ENCODE measurements around the gene VAV1.

VAV1 gene, protein sequence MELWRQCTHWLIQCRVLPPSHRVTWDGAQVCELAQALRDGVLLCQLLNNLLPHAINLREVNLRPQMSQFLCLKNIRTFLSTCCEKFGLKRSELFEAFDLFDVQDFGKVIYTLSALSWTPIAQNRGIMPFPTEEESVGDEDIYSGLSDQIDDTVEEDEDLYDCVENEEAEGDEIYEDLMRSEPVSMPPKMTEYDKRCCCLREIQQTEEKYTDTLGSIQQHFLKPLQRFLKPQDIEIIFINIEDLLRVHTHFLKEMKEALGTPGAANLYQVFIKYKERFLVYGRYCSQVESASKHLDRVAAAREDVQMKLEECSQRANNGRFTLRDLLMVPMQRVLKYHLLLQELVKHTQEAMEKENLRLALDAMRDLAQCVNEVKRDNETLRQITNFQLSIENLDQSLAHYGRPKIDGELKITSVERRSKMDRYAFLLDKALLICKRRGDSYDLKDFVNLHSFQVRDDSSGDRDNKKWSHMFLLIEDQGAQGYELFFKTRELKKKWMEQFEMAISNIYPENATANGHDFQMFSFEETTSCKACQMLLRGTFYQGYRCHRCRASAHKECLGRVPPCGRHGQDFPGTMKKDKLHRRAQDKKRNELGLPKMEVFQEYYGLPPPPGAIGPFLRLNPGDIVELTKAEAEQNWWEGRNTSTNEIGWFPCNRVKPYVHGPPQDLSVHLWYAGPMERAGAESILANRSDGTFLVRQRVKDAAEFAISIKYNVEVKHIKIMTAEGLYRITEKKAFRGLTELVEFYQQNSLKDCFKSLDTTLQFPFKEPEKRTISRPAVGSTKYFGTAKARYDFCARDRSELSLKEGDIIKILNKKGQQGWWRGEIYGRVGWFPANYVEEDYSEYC

DNA sequence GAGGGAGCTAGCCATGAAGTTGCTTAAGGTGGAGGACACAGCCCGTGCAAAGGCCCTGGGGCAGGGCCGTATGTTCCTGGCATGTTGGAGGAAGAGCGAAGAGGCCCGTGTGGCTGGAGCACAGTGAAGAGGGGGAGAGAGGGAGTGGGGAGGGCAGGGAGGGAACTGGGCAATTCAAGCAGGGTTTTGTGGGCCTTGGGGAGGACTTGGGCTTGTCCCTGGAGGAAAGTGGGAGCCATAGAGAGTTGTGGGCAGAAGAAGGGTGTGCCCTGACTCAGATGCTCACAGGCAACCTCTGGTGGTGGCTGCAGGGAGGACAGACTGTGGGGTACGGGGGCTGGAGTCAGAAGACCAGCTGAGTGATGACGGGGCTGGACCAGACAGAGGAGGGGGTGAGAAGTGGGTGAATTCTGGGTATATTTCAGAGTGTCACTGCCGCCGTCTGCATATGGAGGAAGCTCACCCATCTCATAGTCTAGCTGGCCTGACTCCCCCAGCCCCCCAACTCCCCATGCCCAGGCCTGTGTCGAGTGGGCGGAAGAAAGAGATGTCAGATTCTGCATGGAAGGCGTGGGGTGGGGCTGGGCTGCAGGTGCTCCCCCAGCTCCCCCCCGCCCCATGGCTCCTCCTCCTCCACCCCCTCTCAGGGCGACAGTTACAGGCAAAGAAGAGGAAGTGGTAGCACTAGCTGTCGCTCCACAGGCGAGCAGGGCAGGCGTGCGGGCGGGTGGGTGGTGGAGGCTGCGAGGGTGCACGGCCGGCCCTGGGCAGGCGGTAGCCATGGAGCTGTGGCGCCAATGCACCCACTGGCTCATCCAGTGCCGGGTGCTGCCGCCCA, at the start of gene VAV1:
VAV1 (plus strand) TSS at position 681 of the 838 bp plus-strand sequence; CDS start at position 781, 100 bp downstream.
- no peak for DNase-seq (ENCODE audit: low read depth)
- TF ChIP-seq, protein P1, sequence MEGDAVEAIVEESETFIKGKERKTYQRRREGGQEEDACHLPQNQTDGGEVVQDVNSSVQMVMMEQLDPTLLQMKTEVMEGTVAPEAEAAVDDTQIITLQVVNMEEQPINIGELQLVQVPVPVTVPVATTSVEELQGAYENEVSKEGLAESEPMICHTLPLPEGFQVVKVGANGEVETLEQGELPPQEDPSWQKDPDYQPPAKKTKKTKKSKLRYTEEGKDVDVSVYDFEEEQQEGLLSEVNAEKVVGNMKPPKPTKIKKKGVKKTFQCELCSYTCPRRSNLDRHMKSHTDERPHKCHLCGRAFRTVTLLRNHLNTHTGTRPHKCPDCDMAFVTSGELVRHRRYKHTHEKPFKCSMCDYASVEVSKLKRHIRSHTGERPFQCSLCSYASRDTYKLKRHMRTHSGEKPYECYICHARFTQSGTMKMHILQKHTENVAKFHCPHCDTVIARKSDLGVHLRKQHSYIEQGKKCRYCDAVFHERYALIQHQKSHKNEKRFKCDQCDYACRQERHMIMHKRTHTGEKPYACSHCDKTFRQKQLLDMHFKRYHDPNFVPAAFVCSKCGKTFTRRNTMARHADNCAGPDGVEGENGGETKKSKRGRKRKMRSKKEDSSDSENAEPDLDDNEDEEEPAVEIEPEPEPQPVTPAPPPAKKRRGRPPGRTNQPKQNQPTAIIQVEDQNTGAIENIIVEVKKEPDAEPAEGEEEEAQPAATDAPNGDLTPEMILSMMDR (IDR thresholded peaks at IDR 0.05; ENCODE audit: control insufficient read depth, insufficient read depth, low read depth, low read length, missing control alignments) = no peak
- H3K4me3 ChIP-seq (ENCODE audit: control insufficient read depth, low read depth, low read length) = no peak within 1 kb of the TSS

DNA sequence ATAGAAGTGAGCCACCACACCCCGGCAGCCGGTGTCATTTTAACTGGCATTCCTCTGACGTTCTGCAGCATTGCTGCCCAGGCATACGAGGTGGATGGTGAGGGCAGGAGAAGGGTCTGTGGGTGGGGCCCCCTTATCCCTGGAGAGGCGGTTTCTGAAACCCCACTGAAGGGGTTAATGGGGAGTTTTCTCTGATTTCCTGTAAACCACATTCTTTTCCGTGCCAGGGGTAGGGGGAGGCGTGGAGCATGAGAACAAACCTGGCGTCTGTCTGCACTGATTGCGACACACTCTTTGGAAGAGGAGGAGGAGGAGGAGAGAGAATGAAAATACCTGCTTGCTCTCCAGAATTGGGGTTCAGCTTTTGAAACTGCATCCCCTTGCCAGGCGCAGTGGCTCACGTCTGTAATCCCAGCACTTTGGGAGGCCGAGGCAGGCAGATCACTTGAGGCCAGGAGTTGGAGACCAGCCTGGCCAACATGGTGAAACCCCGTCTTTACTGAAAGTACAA, 49.3 kb upstream of the VAV1 start:
- TF ChIP-seq, protein P1 (IDR thresholded peaks at IDR 0.05; ENCODE audit: control insufficient read depth, insufficient read depth, low read depth, low read length, missing control alignments) = no peak
- DNase-seq (ENCODE audit: low read depth) = no peak
- no peak overlapping the region for H3K4me3 ChIP-seq (ENCODE audit: control insufficient read depth, low read depth, low read length)

DNA sequence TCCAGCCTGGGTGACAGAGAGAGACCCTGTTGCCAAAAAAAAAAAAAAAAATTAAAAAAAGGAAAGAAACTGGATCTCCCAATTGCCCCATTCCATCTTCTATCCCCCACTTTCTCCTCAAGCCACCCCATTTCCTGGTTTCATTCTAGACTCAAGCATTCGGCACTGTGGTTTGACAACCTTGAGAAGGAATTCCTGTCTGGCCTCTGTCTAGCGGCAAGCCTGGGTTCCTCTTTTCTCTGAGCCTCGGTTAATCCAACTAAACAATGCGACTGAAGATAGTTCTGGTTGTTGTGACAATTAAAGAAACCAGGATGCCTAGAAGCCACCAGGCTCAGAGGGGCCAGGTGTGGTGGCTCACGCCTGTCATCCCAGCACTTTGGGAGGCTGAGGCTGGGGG, 48.8 kb upstream of the VAV1 start:
- no peak overlapping the region for H3K4me3 ChIP-seq (ENCODE audit: control insufficient read depth, low read depth, low read length)
- no peak for DNase-seq (ENCODE audit: low read depth)
- TF ChIP-seq, protein P1 (IDR thresholded peaks at IDR 0.05; ENCODE audit: control insufficient read depth, insufficient read depth, low read depth, low read length, missing control alignments) = no peak

DNA sequence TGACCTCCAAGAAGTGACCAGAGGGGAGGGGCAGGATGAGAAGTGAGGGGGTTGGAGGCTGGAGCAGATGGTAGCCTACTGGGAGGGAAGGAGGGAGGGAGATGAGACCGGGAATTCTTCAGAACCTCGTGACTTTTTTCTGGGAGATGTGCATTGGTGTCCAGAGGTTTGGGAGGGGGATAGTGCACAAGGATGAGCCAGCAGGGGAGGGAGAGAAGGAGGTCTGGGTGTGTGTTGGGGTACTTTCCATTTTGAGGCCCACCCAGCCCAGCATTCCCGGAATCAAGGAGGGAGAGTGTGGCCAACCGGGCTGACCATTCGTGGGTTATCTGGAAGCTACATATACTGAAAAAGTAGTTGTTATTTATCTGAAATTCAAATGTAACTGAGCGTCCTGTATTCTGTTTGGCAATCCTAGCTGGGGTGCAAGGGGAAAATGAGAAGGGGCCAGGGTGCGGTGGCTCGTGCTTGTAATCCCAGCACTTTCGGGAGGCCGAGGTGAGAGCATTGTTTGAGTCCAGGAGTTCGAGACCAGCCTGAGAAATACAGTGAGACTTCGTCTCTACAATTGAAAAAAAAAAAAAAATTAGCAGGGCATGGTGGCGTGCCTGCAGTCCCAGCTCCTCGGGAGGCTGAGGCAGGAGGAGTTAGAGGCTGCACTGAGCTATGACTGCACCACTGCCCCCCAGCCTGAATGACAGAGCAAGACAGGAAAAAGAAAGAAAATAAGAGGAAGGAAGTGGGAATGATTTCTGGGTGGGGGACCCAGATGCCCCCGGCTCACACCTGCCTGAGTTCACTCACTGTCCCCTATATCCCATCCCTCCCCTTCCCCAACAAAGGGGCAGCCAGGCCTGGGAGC, 47.6 kb upstream of the VAV1 start:
- DNase-seq (ENCODE audit: low read depth) = no peak
- TF ChIP-seq, protein P1 (IDR thresholded peaks at IDR 0.05; ENCODE audit: control insufficient read depth, insufficient read depth, low read depth, low read length, missing control alignments) = no peak
- no peak overlapping the region for H3K4me3 ChIP-seq (ENCODE audit: control insufficient read depth, low read depth, low read length)

DNA sequence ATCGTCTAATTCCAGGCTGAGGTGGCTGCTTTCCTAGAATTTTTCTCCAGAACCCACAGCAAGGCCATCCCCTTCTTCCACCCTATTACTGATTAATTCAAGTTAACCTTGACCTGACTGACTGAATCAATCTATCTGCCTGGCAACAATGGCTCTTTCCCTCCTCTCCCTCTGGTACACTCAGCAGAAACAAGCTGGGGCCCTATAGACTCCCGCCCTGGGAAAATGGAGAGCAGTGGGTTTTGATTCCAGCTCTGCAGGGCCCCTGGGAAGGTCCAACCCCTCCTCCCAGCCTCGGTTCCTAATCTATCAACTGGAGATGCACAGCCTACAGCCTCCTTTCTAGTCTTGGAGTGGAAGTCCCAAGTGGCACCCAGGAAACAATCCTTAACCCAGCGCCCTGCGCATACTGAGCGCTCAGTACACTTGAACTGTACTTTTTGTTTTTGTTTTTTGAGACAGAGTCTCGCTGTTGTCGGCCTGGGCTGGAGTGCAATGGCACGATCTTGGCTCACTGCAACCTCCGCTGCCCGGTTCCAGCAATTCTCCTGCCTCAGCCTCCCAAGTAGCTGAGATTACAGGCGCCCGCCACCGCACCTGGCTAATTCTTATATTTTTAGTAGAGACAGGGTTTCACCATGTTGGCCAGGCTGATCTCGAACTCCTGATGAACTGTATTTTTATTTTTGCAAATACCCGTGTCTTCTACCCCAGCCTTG, 46.8 kb upstream of the VAV1 start:
- TF ChIP-seq, protein P1 (IDR thresholded peaks at IDR 0.05; ENCODE audit: control insufficient read depth, insufficient read depth, low read depth, low read length, missing control alignments) = no peak
- DNase-seq (ENCODE audit: low read depth) = no peak
- no peak overlapping the region for H3K4me3 ChIP-seq (ENCODE audit: control insufficient read depth, low read depth, low read length)
